Osteocyte (in vitro differentiated cells): ENCODE measurements around the gene SEMA3E. TPM values are rescaled to one million over a fixed set of nuclear protein-coding genes. Genes with fewer than 3 reads are reported as not detected.

Experiments used
- DNase-seq: peaks from one replicate; pipeline ENCODE4 v3.0.0; 2021; ENCODE audit warnings: mixed read lengths; ENCODE audit not compliant: unreplicated experiment; ENCODE audit errors: extremely low spot score
- H3K27ac Mint-ChIP-seq: one replicate; pipeline ENCODE4 v1.8.0; 2021; ENCODE audit warnings: mild to moderate bottlenecking, mixed read lengths; ENCODE audit not compliant: unreplicated experiment
- H3K27me3 Mint-ChIP-seq: one replicate; pipeline ENCODE4 v1.8.0; 2021; ENCODE audit warnings: mixed read lengths; ENCODE audit not compliant: unreplicated experiment
- H3K36me3 Mint-ChIP-seq: one replicate; pipeline ENCODE4 v1.8.0; 2021; ENCODE audit warnings: mixed read lengths; ENCODE audit not compliant: unreplicated experiment
- H3K4me1 Mint-ChIP-seq: one replicate; pipeline ENCODE4 v1.8.0; 2021; ENCODE audit warnings: mixed read lengths; ENCODE audit not compliant: unreplicated experiment
- H3K4me3 Mint-ChIP-seq: one replicate; pipeline ENCODE4 v1.8.0; 2021; ENCODE audit warnings: mild to moderate bottlenecking, moderate library complexity, mixed read lengths; ENCODE audit not compliant: unreplicated experiment
- H3K9me3 Mint-ChIP-seq: one replicate; pipeline ENCODE4 v1.8.0; 2021; ENCODE audit warnings: mixed read lengths; ENCODE audit not compliant: unreplicated experiment
- total RNA-seq: library from RNA; stranded (reverse); gene quantifications from 2 replicates; pipeline ENCODE4 v1.2.1, GENCODE V29; 2021
- TF ChIP-seq, protein P1 (sequence below): fragments of 200-600 bp; sonication (generic); IDR thresholded peaks from 2 replicates; pipeline ENCODE4 v1.5.0; 2021; ENCODE audit warnings: antibody characterized with exemption, mild to moderate bottlenecking, moderate library complexity

The SEMA3E gene
- total RNA-seq, 1 donor from 2014 or later, result 1.6 TPM

DNA sequence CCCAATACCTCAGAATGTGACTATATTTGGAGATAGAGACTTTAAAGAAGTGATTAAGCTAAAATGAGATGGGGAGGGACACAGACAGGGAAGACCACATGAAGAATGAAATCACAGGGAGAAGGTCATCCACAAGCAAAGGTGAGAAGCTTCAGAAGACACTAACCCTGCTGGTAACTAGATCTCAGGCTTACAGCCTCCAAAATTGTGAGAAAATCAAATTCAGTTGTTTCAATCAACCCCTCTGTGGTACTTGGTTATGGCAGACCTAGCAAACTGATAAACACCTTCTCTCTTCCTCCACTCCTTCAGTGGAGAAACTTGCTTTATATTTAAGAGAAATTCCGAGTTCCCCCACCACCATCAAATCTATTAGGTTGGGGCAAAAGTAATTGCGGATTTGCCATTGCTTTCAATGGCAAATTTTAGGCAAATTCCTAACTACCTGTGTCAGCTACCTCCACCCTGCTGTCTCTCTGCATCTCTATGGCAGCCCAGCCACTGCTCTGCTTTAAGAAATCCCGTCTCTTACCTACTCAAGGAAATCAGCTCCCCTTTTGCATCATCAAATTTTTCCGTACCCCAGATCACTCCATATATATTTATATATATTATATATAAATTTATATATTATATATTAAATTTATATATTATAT lies 38.2 kb downstream of the SEMA3E start:
- Mint-ChIP-seq H3K4me3 (no peak overlapping the region), H3K4me1 (peaks cover 8% of the 10 kb centered on the region), H3K27me3 (no peaks in the 10 kb centered on the region), H3K27ac (no peak overlapping the region), H3K36me3 (no peaks in the 10 kb centered on the region), H3K9me3 (peaks cover 2% of the 10 kb centered on the region)
- DNase-seq, result no peak
- TF ChIP-seq, protein P1, sequence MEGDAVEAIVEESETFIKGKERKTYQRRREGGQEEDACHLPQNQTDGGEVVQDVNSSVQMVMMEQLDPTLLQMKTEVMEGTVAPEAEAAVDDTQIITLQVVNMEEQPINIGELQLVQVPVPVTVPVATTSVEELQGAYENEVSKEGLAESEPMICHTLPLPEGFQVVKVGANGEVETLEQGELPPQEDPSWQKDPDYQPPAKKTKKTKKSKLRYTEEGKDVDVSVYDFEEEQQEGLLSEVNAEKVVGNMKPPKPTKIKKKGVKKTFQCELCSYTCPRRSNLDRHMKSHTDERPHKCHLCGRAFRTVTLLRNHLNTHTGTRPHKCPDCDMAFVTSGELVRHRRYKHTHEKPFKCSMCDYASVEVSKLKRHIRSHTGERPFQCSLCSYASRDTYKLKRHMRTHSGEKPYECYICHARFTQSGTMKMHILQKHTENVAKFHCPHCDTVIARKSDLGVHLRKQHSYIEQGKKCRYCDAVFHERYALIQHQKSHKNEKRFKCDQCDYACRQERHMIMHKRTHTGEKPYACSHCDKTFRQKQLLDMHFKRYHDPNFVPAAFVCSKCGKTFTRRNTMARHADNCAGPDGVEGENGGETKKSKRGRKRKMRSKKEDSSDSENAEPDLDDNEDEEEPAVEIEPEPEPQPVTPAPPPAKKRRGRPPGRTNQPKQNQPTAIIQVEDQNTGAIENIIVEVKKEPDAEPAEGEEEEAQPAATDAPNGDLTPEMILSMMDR, result no peak

DNA sequence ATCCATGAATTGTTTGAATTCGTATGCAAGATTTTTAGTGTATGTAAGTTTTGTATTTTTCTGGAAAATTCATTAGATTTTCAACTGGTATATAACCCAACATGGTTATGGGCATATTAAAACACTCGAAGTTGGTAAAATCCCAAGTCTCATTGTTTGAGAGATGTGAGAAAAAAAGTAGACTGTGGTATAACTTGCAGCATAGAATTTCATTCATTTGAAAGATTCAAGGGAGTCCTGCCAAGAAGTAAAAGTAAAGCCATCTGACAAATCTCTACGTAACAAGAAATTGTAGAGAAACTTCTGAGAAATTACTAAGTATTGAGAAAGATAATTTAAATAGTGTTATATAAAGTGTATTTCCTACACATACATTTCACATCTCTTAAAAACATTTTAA lies 40.2 kb downstream of the SEMA3E start:
- H3K27ac Mint-ChIP-seq, result no peak overlapping the region
- peaks cover 3% of the 10 kb centered on the region for H3K9me3 Mint-ChIP-seq
- H3K36me3 Mint-ChIP-seq, result no peaks in the 10 kb centered on the region
- no peak for DNase-seq
- H3K4me1 Mint-ChIP-seq, result peaks cover 8% of the 10 kb centered on the region
- H3K4me3 Mint-ChIP-seq, result no peak overlapping the region
- no peaks in the 10 kb centered on the region for H3K27me3 Mint-ChIP-seq
- TF ChIP-seq, protein P1, result no peak

DNA sequence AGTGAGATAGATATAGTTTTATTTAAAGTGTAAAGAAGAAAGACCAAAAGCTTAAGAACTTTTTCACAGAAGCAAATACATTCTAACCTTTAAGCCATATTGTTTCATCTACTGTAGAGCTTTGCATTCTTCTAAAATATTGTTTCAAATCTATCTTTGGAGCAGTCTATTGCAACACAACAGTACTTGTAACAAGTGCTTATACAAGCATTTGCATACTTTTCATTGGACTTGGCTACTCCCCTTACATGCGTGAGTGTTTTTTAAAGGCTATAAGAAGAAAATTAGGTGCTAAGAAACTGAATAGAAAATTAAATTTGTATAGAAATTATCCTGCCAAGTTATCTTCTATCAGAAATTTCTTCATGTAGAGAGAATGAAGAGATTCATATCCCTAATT lies 45.3 kb downstream of the SEMA3E start:
- no peaks in the 10 kb centered on the region for H3K4me1 Mint-ChIP-seq
- no peak overlapping the region for H3K27ac Mint-ChIP-seq
- TF ChIP-seq, protein P1, result no peak
- H3K36me3 Mint-ChIP-seq, result no peaks in the 10 kb centered on the region
- no peak overlapping the region for H3K4me3 Mint-ChIP-seq
- no peak for DNase-seq
- no peaks in the 10 kb centered on the region for H3K27me3 Mint-ChIP-seq
- H3K9me3 Mint-ChIP-seq, result peaks cover 10% of the 10 kb centered on the region

DNA sequence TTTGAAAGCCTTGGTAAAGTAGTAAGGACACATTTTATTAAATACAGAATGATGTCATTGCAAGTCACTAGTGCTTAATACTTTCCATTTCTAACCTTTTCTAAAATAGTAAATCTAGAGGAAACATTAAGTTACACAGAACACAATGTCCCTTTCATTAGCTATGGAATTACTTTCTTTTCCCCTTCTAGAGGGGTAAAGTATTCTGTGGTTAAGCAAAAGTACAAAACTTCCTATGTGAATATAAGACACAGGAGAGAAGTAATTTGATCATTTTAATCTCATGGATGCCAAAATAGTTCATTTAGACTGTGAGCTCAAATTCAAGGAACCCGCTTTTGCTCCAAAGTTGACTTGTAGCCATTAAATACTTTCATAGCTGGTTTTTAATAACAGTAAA lies 49.8 kb downstream of the SEMA3E start:
- H3K27ac Mint-ChIP-seq, result no peak overlapping the region

DNA sequence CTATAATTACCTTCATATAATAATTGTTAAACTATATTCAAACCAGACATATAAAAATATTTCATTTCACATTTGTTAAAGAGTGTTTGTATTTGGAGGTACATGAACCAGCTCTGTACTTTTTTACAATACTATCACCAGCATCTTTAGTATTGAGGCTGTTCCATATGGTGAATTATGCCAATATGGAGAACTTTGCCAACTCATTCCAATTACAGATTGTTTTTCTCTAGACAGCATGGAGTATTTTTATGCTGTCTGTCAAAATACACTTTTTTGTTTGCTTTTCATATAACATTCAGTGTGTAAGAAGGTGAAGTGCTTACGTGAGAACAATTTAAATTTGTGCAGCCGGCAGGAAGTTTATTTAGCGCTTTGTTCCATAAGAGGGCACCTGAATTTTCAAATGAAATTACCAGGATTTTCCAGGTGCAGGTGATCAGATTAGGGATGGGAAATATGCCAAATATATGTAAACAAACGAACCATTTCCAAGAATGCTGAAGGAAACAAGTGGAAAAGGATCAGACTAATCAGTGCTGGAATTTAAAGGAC lies 54.9 kb downstream of the SEMA3E start:
- Mint-ChIP-seq H3K4me1 (no peaks in the 10 kb centered on the region), H3K4me3 (no peak overlapping the region), H3K27me3 (no peaks in the 10 kb centered on the region), H3K36me3 (no peaks in the 10 kb centered on the region), H3K9me3 (no peaks in the 10 kb centered on the region), H3K27ac (no peak overlapping the region)
- TF ChIP-seq, protein P1, result no peak
- no peak for DNase-seq

More for the DNA sequence above, 49.8 kb downstream of the SEMA3E start:
- H3K4me1 Mint-ChIP-seq, result no peaks in the 10 kb centered on the region
- H3K36me3 Mint-ChIP-seq, result no peaks in the 10 kb centered on the region
- H3K9me3 Mint-ChIP-seq, result peaks cover 7% of the 10 kb centered on the region
- no peak for DNase-seq
- TF ChIP-seq, protein P1, result no peak
- H3K27me3 Mint-ChIP-seq, result no peaks in the 10 kb centered on the region
- no peak overlapping the region for H3K4me3 Mint-ChIP-seq
